T follicular helper cell (primary cell): ENCODE results near the gene FXYD6.

Source experiments
- DNase-seq: peaks from one replicate; pipeline ENCODE4 v3.0.0-alpha.2; 2020; ENCODE audit warnings: low read depth

FXYD6 gene

DNA sequence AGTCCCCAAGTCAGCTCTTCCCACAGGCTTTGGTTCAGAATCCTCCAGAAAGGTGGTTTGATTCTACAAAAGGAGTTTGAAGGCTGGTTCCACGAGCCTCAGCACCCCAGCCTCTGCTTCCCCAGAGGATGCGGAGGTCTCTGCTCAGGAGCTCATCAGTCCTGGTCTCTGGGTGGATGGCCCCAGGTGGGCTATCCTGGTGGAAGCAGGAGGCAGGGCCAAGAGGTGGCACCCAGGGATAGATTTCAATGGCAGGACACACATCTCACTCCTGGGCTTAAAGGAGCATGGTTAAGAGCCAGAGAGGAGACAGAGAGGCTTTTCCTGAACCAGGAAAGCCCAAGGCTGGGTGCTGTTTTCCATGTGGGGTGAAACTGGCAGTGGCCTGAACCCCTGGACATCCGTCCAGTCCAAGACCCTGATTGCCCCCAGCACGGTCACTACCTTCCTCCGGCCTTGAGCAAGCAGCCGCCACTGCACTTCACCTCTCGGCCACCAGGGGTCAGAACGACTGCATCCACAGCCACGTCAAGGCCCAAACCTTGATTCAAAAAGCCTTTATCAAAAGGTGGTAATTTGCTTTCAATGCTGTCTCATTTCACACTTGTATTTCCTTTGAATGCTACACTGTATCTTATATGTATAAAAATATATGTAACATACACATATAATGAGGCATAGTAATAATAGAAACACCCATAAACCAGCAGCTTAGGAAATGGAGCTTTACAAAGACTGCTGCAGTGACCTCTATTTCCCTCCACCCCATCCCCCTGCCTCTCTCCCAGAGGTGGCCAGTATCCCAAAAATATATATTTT, 32.6 kb downstream of the FXYD6 start:
- DNase-seq, result peak; percentile 70

GRCh38 chr11:117842131-117842941, 34.1 kb downstream of the FXYD6 start:
- no peak for DNase-seq

- DNase-seq, result no peak
Observed at GRCh38 chr11:117841551-117842031, 34.9 kb downstream of the FXYD6 start.

GRCh38 chr11:117840881-117841550, 35.4 kb downstream of the FXYD6 start:
- DNase-seq, result no peak

DNA sequence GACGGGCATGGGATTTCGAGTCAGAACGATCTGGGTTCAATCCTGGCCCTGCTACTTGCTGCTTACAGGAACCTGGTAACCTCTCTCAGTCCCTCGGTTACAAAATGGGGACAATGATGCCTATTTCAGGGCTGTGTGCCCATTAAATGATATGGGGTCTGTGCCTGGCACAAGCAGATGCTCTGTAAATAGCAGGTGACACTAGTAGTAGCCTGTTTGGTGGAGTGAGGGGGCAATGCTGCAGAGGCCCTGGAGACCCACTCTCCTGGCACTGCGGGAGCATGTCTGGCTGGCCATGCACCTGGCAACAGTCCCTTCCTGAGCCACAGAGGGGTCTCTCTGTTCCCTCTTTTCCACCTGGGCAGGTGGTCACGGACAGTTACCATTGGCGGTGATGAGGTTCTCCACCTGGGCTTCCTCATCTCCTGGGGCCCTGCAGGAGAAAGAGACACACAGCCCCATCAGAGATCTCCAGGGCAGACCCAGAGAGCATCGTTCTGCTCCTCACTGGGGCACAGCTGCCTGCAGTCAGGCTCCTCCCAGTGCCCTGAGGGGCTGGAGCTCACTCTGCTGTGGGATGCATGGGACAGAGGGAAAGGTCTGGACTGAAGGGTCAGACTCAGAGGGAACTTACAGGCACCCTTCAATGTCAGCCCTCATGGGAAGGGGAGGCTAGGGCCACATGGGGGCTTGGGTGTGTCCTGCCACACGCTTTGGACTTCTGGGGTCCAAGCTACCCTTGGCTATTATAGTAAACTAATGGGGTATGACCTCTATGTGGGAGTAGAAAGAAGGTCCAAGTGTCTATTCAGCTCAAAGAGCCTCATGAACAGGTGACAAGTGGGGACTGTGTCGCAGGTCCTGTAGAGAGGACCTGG, 36.3 kb downstream of the FXYD6 start:
- no peak for DNase-seq

GRCh38 chr11:117839380-117839881, 37.0 kb downstream of the FXYD6 start:
- DNase-seq, result no peak

- no peak for DNase-seq
Observed at GRCh38 chr11:117838901-117839300, 37.6 kb downstream of the FXYD6 start.

DNA sequence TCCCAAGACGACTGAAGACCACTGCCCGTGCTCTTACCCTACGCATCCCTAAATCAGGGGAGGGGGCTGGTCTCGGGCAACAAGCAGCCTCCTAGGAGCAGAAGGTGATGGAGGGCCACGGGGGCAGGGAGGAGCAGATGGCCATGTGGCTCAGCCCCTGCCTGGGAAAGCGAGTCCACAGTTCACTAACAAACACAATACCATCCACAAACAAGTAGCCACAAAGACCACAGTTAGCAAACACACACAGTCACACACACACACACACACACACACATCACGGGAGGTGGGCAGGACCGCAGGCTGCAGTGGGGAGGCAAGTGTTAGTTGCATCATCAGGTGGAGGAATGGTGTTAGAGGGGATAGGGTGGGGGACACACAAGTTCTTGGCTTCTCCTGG, 38.7 kb downstream of the FXYD6 start:
- no peak for DNase-seq

DNA sequence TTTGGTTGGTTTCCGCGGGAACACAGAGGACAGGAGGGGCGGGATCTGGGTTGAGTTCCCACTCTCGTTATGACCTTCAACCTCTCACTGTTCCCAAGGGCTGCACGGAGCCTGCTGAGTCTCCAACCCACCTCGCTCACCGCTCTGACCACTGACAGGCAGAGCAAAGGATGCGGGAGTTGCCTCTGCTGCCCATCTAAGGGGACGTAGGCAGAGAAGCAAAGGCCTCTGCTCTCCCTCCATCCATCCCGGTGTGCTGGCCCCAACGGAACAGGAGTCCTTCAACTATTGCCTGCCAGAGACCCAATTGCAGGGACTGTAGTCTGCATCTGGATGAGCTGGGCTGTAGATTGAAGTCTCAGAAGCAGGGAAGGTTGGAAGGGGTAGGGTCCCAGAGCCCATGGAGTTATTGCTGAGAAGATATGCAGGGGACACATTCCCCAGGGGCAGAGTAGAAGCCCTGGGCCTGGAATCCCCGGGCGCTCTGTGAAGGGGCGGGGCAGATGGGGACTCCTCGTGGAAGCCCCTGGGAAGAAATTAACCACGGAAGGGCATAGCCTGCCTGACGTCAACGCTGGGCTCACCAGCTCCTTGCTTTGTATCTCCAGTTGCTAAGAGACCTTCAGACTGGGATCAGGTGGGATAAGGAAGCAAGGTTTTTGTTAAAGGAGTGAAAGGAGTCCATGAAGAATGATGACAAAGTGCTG, 39.2 kb downstream of the FXYD6 start:
- no peak for DNase-seq

DNA sequence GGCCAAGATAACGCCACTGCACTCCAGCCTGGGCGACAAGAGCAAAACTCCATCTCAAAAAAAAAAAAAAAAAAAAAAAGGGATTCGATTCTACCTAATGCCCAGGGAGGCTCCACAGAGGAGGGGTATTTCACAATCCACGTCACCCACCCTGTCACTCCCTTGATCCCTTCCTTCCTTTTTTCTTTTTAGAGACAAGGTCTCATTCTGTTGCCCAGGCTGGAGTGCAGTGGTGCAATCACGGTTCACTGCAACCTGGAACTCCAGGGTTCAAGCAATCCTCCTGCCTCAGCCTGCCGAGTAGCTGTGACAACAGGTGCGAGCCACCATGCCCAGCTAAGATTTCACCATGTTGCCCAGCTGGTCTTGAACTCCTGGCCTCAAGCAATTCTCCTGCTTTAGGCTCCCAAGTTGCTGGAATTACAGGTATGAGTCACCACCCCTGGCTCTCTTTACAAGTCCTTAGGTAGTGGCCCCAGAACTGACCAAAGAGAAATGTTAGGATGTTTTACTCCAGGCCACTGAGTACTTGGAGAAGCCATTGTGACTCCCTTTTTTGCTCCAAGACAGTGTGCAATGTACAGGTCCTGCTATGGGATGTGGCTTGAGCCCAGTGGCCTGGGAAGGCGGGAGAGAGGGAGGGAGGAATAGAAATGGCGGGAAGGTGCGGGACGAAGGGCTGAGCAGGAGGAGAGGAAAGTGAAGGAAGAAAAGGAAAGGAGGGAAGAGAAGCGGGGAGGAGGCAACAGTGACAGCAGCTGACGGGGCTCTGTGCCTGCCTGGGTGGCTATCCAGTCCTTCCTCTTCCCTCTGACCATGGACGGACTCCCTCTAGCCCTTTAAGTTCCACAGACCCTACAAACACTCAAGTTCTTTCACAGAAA, 40.1 kb downstream of the FXYD6 start:
- no peak for DNase-seq

GRCh38 chr11:117835576-117835975, 40.9 kb downstream of the FXYD6 start:
- DNase-seq, result no peak

- no peak for DNase-seq
Observed at GRCh38 chr11:117834838-117835443, 41.5 kb downstream of the FXYD6 start.

DNA sequence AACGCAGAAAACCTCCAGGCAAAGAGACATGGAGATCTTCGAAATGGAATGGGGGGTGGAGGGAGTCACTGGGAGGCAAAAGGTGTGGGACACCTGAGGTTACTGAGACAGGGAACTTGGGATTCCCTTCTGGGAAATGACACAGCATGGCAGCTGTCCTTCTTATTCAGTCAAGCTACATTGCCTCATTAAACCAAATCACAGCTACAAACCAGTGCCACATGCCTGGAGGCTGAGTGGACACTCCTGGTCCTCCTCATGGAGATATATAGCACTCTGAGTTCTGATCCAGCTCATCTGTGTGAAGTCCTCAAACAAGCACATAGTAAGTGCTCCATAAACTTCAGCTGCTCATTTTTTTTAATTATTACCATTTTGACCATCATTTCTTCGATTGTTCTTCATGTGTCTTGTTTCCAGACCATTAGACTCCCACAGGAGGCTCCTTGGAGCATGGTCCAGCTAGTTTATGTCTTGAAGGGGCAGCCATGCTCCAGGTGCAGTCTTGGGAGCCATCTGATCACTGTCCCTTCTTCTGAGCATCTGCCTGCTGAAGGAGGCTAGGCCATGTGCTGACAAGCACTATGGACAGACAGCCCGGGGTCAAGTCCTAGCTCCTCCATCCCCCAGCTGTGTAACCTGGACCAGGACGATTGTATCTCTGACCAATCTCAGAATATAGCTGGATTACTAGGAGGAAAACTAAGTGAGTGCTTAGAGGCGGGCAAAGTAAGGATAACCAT, 42.2 kb downstream of the FXYD6 start:
- DNase-seq, result no peak

GRCh38 chr11:117833401-117833891, 43.0 kb downstream of the FXYD6 start:
- DNase-seq, result no peak

DNA sequence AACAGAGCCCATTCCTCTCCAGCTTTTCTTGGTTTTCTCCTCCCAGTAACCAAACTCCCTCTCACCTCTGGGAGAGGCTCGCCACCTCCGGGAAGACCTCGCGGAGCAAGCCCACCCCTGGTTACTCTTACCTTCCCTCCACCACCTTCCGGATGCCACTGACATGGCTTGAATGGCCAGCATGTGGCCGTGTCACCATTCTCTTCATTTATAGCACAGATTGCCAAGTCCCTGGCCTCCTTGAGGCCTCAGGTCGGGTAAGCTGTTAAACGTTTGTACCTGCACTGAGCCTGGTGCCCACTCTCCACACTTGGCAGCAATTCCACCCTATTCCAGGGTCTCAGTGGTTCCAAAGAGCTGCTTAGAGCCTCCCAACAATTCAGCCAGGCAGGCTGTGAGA, 43.9 kb downstream of the FXYD6 start:
- no peak for DNase-seq

- no peak for DNase-seq
Observed at GRCh38 chr11:117831661-117832415, 44.6 kb downstream of the FXYD6 start.

GRCh38 chr11:117830674-117831351, 45.6 kb downstream of the FXYD6 start:
- no peak for DNase-seq
